DND-41 (cell line): ENCODE results near the gene STPG4.
"Not testable (repeated sequence)": the region's sequence is repeated elsewhere in the genome, so short reads cannot be mapped to it uniquely, and the experiment has no call there.

Experiments used
- ATAC-seq: fragments of 200-7000 bp; cut with Tn5 transposase; 3 replicates; pipeline ENCODE4 v1.9.1; 2021; ENCODE audit warnings: low read depth; ENCODE audit not compliant: insufficient read depth
- DNase-seq: peaks from one replicate; pipeline ENCODE4 v3.0.0-alpha.2; 2020
- H2AFZ ChIP-seq: 2 replicates; pipeline ENCODE4 v1.6.0; 2012; ENCODE audit warnings: low read depth, low read length
- H3K27ac ChIP-seq: 2 replicates; pipeline ENCODE4 v1.5.1; 2012; ENCODE audit warnings: low read length, inconsistent platforms
- H3K27me3 ChIP-seq: fragments of 200-600 bp; sonication (generic); 2 replicates; pipeline ENCODE4 v1.6.0; 2012; ENCODE audit warnings: low read length, mild to moderate bottlenecking, inconsistent platforms; ENCODE audit not compliant: insufficient read depth, poor library complexity
- H3K36me3 ChIP-seq: 2 replicates; pipeline ENCODE4 v1.5.1; 2012; ENCODE audit warnings: low read length, inconsistent platforms; ENCODE audit not compliant: insufficient read depth
- H3K4me1 ChIP-seq: 2 replicates; pipeline ENCODE4 v1.5.1; 2012; ENCODE audit warnings: mild to moderate bottlenecking, low read length; ENCODE audit not compliant: insufficient read depth
- H3K4me2 ChIP-seq: 2 replicates; pipeline ENCODE4 v1.6.0; 2012; ENCODE audit warnings: mild to moderate bottlenecking, moderate library complexity, low read length, inconsistent platforms; ENCODE audit not compliant: insufficient read depth
- H3K4me3 ChIP-seq, 2 experiments: fragments of 200-600 bp in 1 of 2; shearing (Covaris generic) in 1 of 2; 2 replicates each; pipeline ENCODE4 v1.5.1; 2012 to 2016; ENCODE audit warnings: inconsistent platforms in 2 of 2, low read length in 2 of 2, mild to moderate bottlenecking in 2 of 2, low read depth in 1 of 2, moderate library complexity in 1 of 2
- H3K79me2 ChIP-seq: 2 replicates; pipeline ENCODE4 v1.6.0; 2012; ENCODE audit warnings: low read length, inconsistent platforms; ENCODE audit not compliant: insufficient read depth
- H3K9ac ChIP-seq: 2 replicates; pipeline ENCODE4 v1.6.0; 2012; ENCODE audit warnings: low read depth, mild to moderate bottlenecking, inconsistent platforms, low read length, moderate library complexity
- H3K9me3 ChIP-seq: 2 replicates; pipeline ENCODE4 v1.5.1; 2012; ENCODE audit warnings: low read length, moderate library complexity, mild to moderate bottlenecking, inconsistent platforms; ENCODE audit not compliant: insufficient read depth, severe bottlenecking
- H4K20me1 ChIP-seq: 2 replicates; pipeline ENCODE4 v1.6.0; 2012; ENCODE audit warnings: low read length; ENCODE audit not compliant: insufficient read depth
- EZH2 ChIP-seq: IDR thresholded peaks from 3 replicates; pipeline ENCODE4 v1.6.1; 2012; ENCODE audit warnings: borderline replicate concordance, low read depth, mild to moderate bottlenecking, moderate library complexity, low read length, inconsistent platforms; ENCODE audit not compliant: severe bottlenecking
- TF ChIP-seq, protein P1 (sequence below): IDR thresholded peaks from 2 replicates; pipeline ENCODE4 v1.5.1; 2012; ENCODE audit warnings: borderline replicate concordance, low read length, moderate library complexity, mild to moderate bottlenecking; ENCODE audit not compliant: poor library complexity, severe bottlenecking; ENCODE audit errors: extremely low read depth

The STPG4 gene

DNA sequence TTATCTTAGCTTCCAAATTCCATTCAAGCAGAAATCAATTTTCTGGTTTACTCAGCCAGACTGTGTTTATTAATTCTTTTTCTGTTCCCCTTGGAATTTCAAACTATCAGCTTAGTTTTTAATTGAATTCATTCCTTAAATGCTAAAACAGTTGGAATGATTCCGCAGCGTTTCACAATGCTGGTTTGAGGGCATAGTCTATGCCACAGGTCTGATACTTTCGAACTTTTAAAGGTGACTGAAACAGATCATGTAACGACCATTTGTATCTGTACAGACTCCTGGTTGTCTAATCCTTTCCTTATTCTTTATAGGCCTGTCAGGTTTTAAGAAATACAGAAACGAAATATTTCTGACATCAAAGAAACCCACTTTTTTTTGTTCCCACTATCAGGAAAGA lies 45.4 kb downstream of the STPG4 start:
- H3K27ac ChIP-seq, result no peak overlapping the region
- no peak overlapping the region for H3K9ac ChIP-seq
- H2AFZ ChIP-seq, result no peak overlapping the region
- H3K79me2 ChIP-seq, result no peaks in the 10 kb centered on the region
- H3K9me3 ChIP-seq, result no peaks in the 10 kb centered on the region
- no peaks in the 10 kb centered on the region for H3K36me3 ChIP-seq
- TF ChIP-seq, protein P1, sequence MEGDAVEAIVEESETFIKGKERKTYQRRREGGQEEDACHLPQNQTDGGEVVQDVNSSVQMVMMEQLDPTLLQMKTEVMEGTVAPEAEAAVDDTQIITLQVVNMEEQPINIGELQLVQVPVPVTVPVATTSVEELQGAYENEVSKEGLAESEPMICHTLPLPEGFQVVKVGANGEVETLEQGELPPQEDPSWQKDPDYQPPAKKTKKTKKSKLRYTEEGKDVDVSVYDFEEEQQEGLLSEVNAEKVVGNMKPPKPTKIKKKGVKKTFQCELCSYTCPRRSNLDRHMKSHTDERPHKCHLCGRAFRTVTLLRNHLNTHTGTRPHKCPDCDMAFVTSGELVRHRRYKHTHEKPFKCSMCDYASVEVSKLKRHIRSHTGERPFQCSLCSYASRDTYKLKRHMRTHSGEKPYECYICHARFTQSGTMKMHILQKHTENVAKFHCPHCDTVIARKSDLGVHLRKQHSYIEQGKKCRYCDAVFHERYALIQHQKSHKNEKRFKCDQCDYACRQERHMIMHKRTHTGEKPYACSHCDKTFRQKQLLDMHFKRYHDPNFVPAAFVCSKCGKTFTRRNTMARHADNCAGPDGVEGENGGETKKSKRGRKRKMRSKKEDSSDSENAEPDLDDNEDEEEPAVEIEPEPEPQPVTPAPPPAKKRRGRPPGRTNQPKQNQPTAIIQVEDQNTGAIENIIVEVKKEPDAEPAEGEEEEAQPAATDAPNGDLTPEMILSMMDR, result no peak
- TF ChIP-seq EZH2, result no peak
- no peaks in the 10 kb centered on the region for H4K20me1 ChIP-seq
- H3K27me3 ChIP-seq, result no peaks in the 10 kb centered on the region
- H3K4me2 ChIP-seq, result no peak overlapping the region
- DNase-seq, result no peak
- H3K4me1 ChIP-seq, result no peaks in the 10 kb centered on the region
- no peak for ATAC-seq
- H3K4me3 ChIP-seq, result no peak overlapping the region

DNA sequence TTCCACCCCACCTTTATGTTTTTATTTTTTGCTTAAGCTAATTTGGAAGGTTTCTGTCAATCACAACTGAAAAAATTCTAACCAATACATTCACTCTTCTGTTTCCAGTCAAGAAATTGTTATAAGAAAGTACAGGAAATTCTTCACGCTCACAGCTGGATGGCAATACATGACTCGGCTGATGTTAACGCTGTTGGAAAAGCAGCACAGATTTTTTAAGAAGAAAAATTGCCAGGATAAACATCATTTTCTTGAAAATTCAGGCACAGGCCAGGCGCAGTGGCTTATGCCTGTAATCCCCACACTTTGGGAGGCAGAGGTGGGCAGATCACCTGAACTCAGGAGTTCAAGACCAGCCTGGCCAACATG lies 46.1 kb downstream of the STPG4 start:
- no peak overlapping the region for H3K9ac ChIP-seq
- H3K36me3 ChIP-seq, result no peaks in the 10 kb centered on the region
- ATAC-seq (no peak), DNase-seq (no peak)
- no peak overlapping the region for H2AFZ ChIP-seq
- no peak for TF ChIP-seq EZH2
- TF ChIP-seq, protein P1, result no peak
- H3K4me3 ChIP-seq, result no peak overlapping the region
- no peaks in the 10 kb centered on the region for H4K20me1 ChIP-seq
- H3K9me3 ChIP-seq, result no peaks in the 10 kb centered on the region
- H3K4me1 ChIP-seq, result no peaks in the 10 kb centered on the region
- no peak overlapping the region for H3K27ac ChIP-seq
- H3K27me3 ChIP-seq, result no peaks in the 10 kb centered on the region
- H3K4me2 ChIP-seq, result no peak overlapping the region
- H3K79me2 ChIP-seq, result no peaks in the 10 kb centered on the region

DNA sequence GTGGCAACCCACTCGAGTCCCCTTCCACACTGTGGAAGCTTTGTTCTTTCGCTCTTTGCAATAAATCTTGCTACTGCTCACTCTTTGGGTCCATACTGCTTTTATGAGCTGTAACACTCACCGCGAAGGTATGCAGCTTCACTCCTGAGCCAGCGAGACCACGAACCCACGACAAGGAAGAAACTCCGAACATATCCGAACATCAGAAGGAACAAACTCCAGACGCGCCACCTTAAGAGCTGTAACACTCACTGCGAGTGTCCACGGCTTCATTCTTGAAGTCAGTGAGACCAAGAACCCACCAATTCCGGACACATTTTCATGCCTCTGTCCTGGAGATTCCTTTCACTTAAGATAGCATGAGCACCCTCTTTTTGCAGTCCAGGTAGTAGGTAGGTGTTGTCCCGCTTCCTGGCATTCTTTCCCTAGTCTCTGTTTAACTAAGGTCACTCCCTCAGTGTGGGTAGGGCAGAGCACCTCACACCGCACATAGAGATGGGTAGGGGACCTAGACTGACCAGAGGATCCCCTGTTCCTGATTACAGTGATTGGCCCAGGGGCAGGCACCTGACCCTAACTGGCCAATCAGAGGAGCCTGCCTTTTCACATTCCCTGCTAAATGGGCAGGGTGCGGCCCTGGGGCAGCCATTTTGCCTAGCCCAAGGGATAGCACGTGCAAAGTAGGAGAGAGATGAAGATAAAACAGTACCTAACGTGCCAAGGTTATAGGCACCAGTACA lies 46.7 kb downstream of the STPG4 start:
- H3K4me3 ChIP-seq, H3K27ac ChIP-seq, H3K36me3 ChIP-seq, H3K9me3 ChIP-seq, DNase-seq, ATAC-seq, H3K4me1 ChIP-seq, H3K9ac ChIP-seq, H3K79me2 ChIP-seq, H3K27me3 ChIP-seq, H4K20me1 ChIP-seq, H3K4me2 ChIP-seq, H2AFZ ChIP-seq: not testable (repeated sequence)

DNA sequence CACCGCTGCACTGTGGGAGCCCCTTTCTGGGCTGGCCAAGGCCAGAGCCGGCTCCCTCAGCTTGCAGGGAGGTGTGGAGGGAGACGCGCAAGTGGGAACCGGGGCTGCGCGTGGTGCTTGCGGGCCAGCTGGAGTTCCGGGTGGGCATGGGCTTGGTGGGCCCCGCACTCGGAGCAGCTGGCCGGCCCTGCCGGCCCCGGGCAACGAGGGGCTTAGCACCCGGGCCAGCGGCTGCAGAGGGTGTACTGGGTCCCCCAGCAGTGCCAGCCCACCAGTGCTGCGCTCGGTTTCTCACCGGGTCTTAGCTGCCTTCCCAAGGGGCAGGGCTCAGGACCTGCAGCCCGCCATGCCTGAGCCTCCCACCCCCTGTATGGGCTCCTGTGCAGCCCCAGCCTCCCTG lies 47.9 kb downstream of the STPG4 start:
- not testable (repeated sequence) for H3K27me3 ChIP-seq, DNase-seq, H3K4me2 ChIP-seq, H3K36me3 ChIP-seq, H3K79me2 ChIP-seq, H3K4me3 ChIP-seq, H3K9ac ChIP-seq, H3K4me1 ChIP-seq, H4K20me1 ChIP-seq, H3K9me3 ChIP-seq, H2AFZ ChIP-seq, H3K27ac ChIP-seq, ATAC-seq

DNA sequence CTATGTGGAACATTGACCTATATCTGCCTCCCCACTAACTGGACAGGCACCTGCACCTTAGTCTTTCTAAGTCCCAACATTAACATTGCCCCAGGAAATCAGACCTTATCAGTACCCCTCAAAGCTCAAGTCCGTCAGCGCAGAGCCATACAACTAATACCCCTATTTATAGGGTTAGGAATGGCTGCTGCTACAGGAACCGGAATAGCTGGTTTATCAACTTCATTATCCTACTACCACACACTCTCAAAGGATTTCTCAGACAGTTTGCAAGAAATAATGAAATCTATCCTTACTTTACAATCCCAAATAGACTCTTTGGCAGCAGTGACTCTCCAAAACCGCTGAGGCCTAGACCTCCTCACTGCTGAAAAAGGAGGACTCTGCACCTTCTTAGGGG lies 48.9 kb downstream of the STPG4 start:
- H3K9me3 ChIP-seq, DNase-seq: not testable (repeated sequence)

DNA sequence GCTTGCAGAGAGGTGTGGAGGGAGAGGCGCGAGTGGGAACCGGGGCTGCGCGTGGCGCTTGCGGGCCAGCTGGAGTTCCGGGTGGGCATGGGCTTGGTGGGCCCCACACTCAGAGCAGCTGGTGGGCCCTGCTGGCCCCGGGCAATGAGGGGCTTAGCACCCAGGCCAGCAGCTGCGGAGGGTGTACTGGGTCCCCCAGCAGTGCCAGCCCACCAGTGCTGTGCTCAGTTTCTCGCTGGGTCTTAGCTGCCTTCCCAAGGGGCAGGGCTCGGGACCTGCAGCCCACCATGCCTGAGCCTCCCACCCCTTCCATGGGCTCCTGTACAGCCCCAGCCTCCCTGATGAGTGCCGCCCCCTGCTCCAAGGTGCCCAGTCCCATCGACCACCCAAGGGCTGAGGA lies 55.4 kb downstream of the STPG4 start:
- H3K4me3 ChIP-seq, ATAC-seq, H3K9me3 ChIP-seq, H2AFZ ChIP-seq, H3K27ac ChIP-seq, H3K9ac ChIP-seq, H3K4me1 ChIP-seq, H3K36me3 ChIP-seq, H3K79me2 ChIP-seq, H3K4me2 ChIP-seq, H4K20me1 ChIP-seq, DNase-seq, H3K27me3 ChIP-seq: not testable (repeated sequence)

More for the DNA sequence above, 48.9 kb downstream of the STPG4 start:
- H2AFZ ChIP-seq, H3K4me1 ChIP-seq, H3K79me2 ChIP-seq, H4K20me1 ChIP-seq, H3K4me3 ChIP-seq, H3K27me3 ChIP-seq, H3K27ac ChIP-seq, H3K9ac ChIP-seq, ATAC-seq, H3K36me3 ChIP-seq, H3K4me2 ChIP-seq: not testable (repeated sequence)
